DMS114 treated with DMSO at 0.1 percent for 48 hours (cell line): ENCODE data around the gene CEBPE.
A peak's percentile ranks its signal among the peaks of the same experiment; 100 is the strongest.
"Not testable (repeated sequence)": the region's sequence is repeated elsewhere in the genome, so short reads cannot be mapped to it uniquely, and the experiment has no call there.

Experiments used
- DNase-seq: peaks from one replicate; lab custom pipeline; 2025; ENCODE audit not compliant: unreplicated experiment; lab: John Stamatoyannopoulos, UW

The CEBPE gene

DNA sequence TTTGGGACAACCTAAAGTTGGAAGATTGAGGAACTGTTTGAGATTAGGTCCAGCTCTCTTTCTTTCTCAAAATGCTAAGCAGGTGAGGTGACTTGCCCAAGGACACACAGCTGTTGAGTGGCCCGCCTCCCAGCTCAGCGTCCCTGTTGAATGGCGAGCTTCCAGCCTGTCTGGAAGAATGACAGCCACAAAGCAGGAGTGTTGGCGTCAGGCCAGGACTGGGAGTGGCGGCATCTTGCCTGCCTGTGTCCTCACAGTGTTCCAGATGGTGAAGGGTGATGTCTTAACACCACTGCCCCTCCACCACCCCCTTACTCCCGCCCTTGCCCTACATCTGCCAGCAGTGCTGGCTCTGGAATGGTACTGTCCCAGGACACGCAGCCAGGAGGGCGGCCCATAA is 4.4 kb upstream of the CEBPE start:
- no peak for DNase-seq

DNA sequence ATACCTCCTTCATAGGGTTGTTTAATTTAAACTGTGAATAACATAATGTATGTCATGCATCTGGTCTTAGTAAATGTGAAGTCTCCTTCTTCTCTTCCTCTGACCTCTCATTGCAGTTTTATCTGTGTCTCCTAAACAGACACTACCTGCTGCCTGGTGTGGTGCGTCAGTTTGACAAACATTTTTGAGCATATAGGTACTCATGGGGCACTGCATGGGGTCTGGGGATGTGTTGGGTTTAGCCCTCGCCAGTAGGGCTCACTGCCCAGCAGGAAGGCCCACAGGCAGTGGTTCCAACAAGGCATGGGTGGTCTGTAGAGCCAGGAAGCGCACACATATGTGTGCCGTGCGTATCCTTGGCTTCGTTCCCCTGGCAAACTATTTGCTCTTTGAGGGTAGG is 3.0 kb upstream of the CEBPE start:
- no peak for DNase-seq

GRCh38 chr14:23121361-23121771 is 2.3 kb upstream of the CEBPE start:
- no peak for DNase-seq

DNA sequence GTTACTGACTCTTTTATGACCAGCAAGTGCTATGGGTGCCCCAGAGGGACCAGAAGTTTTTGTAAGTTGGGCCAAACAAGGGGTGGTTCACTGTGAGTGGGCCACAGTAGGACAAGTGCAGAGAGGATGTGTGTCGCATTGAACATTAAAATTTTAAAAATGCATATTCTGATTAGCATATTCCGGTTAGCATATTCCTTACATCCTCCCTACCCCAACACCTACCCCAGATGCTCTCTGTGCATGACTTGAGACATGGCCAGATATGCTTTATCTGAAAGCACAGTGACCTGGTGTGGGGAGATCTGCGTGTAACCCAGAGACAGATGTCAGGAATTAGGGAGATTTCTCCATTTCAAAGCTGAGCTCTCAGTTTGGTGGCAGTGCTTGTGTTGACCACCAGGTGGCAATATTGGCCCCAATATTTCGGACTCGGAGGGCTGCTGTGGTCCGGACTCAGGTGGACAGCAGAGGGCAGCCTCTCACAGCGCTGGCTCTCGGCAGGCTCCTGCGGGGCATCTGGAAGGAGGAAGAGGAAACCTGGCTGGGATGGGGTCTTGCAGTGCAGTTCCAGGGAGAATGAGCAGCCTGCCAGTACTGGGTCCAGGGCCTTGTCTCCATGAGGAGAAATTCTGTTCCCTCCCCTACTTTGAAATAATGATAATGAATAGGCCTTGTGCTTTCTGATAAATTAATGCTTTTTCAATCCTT is 1.6 kb upstream of the CEBPE start:
- DNase-seq = peak; percentile 67

DNA sequence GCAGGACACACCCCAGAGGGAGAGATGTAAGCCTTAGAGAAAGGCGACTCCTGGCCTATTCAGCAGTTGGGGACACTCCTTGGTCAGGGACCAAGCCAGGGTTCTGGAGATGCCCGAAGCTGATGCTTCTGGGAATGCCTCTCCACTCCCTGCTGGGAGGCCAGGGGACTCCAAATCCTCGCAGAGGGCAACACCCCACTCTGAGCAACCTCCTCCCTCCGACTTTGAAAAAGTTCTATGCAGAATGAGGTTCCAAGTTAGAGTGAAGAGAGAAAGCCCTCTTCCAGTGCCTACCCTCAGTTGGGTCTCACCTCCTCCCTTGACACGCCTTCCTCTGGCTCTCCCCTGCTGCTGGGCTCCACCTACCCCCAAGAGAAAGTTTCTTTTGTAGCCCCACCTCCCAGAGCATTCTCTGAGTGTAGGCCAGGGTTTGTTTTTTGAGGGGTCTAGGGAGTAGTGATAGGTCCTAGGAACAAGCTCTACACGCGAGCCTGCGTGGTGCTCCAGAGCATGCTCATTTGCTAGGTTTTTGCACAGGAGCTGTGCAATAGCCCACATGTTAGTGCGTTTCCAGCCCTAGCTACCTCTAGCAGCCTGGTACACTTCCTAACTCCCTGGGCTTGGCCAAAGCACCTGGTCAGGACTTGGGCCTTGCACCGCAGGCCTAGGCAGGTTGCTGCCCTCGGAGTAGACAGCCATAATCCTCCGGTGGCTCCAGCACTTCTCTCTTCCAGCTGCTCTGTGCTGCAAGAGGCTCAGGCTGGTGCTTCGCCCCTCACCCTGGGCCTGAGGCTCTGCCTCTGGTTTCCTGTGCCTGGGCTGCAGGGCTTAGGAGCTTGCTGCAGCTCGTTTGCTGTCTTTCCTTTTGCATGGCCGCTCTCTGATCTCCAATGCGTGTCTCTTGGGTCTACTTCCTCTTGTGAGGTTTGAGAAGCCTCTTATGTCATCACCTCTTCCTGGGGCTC is 590 bp upstream of the CEBPE start:
- no peak for DNase-seq

DNA sequence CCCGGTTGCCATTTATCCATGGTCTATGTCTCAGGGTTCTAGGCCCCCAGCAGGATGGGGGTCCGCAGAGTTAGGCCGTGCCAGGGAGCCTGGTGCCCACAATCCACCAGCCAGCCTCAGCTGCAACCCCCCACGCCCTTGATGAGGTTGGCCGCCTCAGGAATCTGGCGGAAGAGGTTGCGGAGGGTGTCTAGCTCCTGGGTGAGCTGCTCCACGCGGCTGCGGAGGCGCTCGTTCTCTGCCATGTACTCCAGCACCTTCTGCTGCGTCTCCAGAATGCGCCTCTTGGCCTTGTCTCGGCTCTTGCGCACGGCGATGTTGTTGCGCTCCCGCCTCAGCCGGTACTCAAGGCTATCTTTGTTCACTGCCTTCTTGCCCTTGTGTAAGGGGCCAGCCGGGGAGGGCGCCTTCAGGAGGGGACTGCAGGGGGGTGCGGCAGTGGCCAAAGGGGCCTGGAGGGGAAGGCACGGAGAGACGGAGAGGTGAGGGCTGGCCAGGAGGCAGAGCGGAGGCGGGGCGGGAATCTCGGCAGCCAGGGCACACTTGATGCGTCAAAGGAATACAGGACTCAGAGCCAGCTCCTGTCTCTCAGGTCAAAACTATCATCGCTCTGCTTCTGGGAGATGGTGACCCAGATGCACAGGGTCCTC is 1.6 kb downstream of the CEBPE start:
- no peak for DNase-seq

- DNase-seq = no peak
Observed at GRCh38 chr14:23115918-23116317, 3.1 kb downstream of the CEBPE start.

DNA sequence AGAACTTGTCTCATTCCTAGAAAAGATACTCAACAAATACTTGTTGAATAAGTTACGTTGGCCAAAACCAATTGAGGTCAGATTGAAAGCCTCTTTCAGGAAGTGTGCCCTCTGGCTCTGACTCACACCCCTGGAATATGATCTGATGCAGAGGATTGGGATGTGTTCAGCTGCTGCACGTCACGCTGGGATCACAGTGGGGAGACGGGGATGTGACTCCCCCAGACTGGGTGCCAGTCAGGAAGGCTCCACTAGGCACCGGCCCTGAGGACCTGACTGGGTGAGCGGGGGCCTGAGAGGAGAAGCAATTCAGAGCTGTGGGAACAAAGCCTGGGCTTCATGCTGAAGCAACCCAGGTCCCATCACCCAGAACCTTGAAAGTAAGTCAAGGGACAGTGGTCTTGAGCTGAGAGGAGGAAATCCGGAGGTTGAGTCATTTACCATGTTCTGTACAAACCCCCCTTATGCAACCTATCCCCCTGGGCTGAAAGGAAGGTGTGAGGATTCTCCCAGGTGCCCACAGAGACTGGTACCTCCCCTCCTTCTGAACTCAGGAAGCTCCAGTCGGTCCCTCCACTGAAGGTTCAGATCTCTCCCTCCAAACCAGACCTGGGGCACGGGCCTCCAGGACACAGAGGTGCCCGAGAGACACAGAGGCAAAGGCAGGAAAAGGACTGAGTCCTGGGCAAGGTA is 3.9 kb downstream of the CEBPE start:
- no peak for DNase-seq

- DNase-seq = no peak
Observed at GRCh38 chr14:23114669-23115038, 4.4 kb downstream of the CEBPE start.

GRCh38 chr14:23114120-23114458 is 5.0 kb downstream of the CEBPE start:
- DNase-seq = no peak

DNA sequence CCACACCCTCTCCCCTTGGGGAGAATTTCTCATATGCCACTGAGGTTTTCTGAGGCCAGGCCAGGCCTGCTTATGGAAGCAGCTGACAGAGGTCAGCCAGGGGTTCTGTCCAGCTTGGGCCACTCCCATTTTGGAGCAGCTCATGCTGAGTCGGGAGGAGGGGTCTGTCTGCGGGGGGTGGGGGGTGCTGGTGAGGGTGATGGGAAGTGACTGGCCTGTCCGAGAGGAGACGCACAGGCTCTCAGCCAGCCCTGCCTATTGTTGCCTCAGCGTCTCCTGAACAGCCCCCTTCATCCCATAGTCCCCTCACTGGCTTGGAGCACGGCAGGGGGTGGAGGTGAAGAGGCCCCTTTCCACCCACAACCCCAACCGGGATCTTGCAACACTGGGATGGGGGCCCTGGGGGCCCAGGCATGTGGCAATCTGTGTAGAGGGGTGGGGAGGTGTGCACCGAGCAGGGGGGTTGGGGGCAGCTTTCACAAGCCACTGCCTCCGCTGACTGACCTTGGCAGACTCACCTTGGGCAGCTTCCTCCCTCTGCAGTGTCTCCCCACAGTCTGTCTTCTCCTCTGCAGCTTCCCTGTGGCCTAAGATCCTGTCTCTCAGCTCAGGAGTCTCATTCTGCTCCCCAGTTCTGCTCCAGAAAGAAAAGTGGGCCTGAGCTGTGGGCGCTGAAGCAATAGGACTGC is 5.5 kb downstream of the CEBPE start:
- no peak for DNase-seq

- no peak for DNase-seq
Observed at GRCh38 chr14:23112359-23113178, 6.5 kb downstream of the CEBPE start.

DNA sequence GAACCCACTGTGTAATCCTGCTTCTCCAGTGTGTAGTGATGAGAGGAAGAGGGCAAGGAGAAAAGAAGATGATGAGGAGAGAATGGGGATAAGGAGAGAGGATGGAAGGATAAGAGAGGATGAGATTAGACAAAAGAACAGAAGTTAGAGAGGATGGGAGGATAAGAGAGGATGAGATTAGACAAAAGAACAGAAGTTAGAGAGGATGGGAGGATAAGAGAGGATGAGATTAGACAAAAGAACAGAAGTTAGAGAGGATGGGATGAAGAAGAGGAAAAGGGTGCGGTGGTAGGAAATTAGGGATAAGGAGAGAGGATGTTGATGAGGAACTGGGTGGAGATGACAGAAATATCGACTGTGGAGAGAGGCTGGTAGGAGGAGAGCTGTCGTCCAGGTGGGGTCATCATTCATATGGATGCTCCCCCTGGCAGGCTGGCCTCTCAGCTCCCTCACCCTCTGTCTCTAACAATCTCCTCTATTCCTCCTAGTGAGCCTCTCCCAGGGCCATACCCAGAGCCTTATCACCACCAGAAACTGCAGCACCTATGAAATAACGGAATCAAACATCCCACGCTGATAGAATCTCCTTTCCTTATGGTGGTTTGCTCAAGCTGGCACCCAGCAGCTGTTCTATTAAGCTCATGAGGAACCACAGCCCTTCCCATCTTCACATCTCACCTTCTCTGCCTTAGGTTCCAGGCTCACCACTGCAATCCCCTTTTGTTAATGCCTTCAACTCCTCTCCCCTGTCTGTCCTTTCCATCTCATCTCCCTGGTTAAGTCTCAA is 8.3 kb downstream of the CEBPE start:
- no peak for DNase-seq

DNA sequence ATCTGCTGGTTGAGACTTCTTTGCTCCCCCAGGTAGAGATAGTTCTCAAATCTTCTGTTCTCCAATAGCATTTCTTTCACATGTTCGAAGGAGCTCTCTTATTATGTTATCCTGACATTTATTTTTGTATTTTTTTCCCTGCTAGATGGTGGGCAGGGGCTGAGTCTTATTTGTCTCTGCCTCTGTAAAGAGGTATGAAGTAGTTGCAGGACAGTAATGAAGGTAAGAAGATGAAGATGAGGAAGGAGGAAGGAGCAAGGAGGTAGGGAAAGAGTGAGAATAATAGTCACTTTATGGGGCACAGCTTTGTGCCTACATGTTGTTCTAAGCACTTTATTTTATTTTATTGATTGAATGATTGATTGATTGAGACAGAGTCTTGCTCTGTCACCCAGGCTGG is 9.3 kb downstream of the CEBPE start:
- no peak for DNase-seq

DNA sequence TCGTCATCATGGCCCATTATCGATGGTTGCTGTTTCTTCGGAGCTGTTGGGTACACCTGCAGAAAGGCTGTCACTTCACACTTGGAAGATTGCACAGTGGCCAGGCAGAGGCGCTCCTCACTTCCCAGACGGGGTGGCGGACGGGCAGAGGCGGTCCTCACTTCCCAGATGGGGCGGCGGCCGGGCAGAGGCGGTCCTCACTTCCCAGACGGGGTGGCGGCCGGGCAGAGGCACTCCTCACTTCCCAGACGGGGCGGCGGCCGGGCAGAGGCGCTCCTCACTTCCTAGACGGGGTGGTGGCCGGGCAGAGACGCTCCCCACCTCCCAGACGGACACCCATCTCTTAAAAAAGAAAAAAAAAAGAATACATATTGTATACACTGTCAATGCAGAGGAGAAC is 10.9 kb downstream of the CEBPE start:
- DNase-seq = not testable (repeated sequence)

- not testable (repeated sequence) for DNase-seq
Observed at GRCh38 chr14:23107620-23108019, 11.4 kb downstream of the CEBPE start.

GRCh38 chr14:23106747-23107045 is 12.4 kb downstream of the CEBPE start:
- no peak for DNase-seq

DNA sequence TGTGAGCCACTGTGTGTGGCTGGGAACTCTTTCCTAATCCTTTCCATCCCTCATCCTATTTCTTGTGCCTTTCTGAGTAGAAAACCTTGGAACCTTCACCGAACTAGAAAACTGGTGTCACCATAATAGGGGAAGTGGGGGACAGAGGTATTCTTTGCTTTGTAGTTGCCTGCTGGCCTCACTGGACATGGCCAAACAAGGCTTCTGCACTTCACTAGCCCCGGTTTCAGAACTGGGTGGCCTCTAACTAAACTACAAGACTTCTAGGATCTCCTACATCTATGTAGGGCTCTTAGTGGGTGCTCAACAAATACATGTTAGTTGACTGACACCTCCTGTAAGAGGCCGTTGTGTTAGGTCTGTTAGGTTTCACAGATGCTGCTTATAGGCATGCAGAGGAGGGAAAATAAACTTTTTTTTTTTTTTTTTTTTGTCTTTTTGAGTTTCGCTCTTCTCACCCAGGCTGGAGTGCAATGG is 13.7 kb downstream of the CEBPE start:
- no peak for DNase-seq
